ENCODE results near the gene CCDC93.
A peak's percentile ranks its signal among the peaks of the same experiment; 100 is the strongest.

Gene CCDC93

GRCh38 chr2:118013724-118014491 lies at the start of gene CCDC93:
CCDC93 (minus strand) TSS chr2:118014070; CDS start chr2:118013995, 75 bp downstream.
- peak; percentile 100 for DNase-seq (ENCODE audit: low spot score)

- DNase-seq (ENCODE audit: low spot score), result no peak
Observed at GRCh38 chr2:118062669-118063068, 48.8 kb upstream of the CCDC93 start.

- DNase-seq (ENCODE audit: low spot score), result peak; percentile 52
Observed at GRCh38 chr2:118062048-118062447, 48.2 kb upstream of the CCDC93 start.

- DNase-seq (ENCODE audit: low spot score), result peak; percentile 60
Observed at GRCh38 chr2:118061135-118061955, 47.5 kb upstream of the CCDC93 start.

- peak; percentile 74 for DNase-seq (ENCODE audit: low spot score)
Observed at GRCh38 chr2:118059919-118060478, 46.1 kb upstream of the CCDC93 start.

GRCh38 chr2:118058951-118059350 lies 45.1 kb upstream of the CCDC93 start:
- DNase-seq (ENCODE audit: low spot score), result no peak

GRCh38 chr2:118056801-118057200 lies 42.9 kb upstream of the CCDC93 start:
- DNase-seq (ENCODE audit: low spot score), result no peak

GRCh38 chr2:118056165-118056534 lies 42.3 kb upstream of the CCDC93 start:
- no peak for DNase-seq (ENCODE audit: low spot score)

- no peak for DNase-seq (ENCODE audit: low spot score)
Observed at GRCh38 chr2:118055512-118056164, 41.8 kb upstream of the CCDC93 start.

GRCh38 chr2:118054213-118055008 lies 40.5 kb upstream of the CCDC93 start:
- DNase-seq (ENCODE audit: low spot score), result no peak

- DNase-seq (ENCODE audit: low spot score), result no peak
Observed at GRCh38 chr2:118053681-118054080, 39.8 kb upstream of the CCDC93 start.

GRCh38 chr2:118052474-118052873 lies 38.6 kb upstream of the CCDC93 start:
- no peak for DNase-seq (ENCODE audit: low spot score)

- DNase-seq (ENCODE audit: low spot score), result no peak
Observed at GRCh38 chr2:118051826-118052358, 38.0 kb upstream of the CCDC93 start.

GRCh38 chr2:118050974-118051373 lies 37.1 kb upstream of the CCDC93 start:
- DNase-seq (ENCODE audit: low spot score), result no peak

- DNase-seq (ENCODE audit: low spot score), result no peak
Observed at GRCh38 chr2:118050386-118050785, 36.5 kb upstream of the CCDC93 start.

- DNase-seq (ENCODE audit: low spot score), result no peak
Observed at GRCh38 chr2:118049816-118050140, 35.9 kb upstream of the CCDC93 start.

GRCh38 chr2:118049140-118049815 lies 35.4 kb upstream of the CCDC93 start:
- DNase-seq (ENCODE audit: low spot score), result no peak

- peak; percentile 13 for DNase-seq (ENCODE audit: low spot score)
Observed at GRCh38 chr2:118048401-118048800, 34.5 kb upstream of the CCDC93 start.

- peak; percentile 31 for DNase-seq (ENCODE audit: low spot score)
Observed at GRCh38 chr2:118047380-118047826, 33.5 kb upstream of the CCDC93 start.

- peak; percentile 43 for DNase-seq (ENCODE audit: low spot score)
Observed at GRCh38 chr2:118046634-118047210, 32.9 kb upstream of the CCDC93 start.

All from AG20443 (cell line).